HG03159 (cell line): ENCODE results near the gene LIN7B.

Experiments
- ATAC-seq: cut with Tn5 transposase; IDR thresholded peaks from one replicate; pipeline ENCODE4 v1.9.1; 2021; ENCODE audit warnings: mild to moderate bottlenecking, moderate library complexity; ENCODE audit not compliant: unreplicated experiment

LIN7B gene

DNA sequence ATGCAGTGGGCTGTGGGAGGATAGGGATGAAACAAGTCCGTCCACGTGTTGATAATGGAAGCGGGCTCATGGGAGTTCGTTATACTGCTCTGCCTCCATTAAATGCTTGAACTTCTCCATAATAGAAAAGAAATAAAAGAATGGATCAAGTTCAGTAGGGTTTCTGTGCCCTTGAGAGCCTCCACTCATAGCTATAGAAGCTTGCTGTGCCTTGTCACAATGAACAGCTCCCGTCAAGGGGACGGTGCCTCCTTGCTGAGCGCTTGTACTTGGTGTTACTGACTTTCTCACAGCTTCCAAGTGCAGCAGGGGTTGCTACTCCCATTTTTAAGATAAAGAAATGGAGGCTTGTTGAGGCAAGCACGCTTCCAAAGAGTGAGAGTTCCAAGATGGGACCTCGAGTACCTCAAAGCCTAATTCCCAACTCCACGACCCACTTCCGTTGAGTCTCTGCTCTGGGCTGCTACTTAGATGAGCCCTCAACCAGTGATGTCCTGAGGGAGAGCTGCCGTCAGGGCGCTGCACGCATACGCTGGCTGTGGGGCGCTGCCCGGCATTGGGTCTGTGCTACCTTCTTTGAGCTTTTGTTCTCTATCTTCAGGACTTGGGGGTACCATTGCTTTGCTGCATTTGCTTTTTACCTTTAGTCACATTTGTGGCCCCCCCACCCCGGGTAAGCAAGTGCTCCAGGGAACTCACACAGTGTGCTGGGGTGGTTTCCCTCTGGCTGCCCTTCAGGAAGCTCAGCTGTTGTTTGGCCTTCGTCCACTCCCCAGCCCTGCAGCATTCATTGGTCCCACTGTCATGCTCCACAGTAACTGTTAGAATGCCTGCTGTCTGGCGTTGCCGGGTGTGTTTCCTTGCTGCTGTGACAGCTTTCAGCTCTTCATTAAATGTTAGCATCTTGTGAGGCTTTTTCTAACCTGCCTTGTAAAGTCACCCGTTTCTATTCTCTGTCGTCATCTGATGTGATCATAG lies 19.4 kb upstream of the LIN7B start:
- ATAC-seq = no peak

DNA sequence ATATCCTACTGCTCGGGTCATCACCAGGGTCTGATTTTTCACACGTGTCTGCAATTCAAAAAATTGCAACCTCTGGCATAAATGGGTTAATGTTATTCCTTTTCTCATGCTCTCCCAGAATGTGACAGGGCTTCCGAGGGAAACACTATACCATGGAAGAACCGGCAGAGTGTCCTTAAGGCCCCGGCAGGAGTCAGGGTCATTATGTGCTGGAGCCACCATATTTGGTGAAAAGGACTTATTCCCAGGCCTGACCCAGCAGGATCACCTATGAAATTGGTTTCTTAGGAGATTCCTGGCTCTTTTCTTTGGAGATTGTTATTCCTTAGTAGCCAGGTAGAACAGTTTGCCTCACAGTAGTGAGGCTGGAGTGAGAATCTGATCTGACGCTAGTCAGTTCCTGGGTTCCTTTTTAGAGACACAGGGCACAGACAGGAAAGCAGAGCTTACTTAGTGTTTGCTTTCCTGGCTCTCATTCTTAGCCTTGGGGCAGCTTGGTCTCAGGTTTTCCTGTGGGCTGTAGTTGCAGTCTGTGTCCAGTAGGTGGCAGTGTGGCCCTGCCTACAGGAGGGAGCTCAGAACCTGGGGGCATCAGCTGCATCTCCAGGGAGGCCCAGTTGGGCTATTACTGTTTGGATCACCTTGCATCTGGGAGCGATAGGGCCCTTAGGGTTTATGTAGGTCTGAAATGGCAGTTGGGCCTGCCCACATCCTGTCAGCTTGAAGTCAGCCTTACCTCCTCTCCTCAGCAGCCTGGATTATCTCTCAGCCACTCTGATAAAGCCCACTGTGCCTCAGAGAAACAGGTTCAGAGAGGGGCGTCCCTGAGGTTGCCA lies 16.5 kb upstream of the LIN7B start:
- ATAC-seq = no peak

- ATAC-seq = no peak
Observed at GRCh38 chr19:49098795-49099194, 15.4 kb upstream of the LIN7B start.

GRCh38 chr19:49101160-49101559 lies 13.0 kb upstream of the LIN7B start:
- no peak for ATAC-seq

DNA sequence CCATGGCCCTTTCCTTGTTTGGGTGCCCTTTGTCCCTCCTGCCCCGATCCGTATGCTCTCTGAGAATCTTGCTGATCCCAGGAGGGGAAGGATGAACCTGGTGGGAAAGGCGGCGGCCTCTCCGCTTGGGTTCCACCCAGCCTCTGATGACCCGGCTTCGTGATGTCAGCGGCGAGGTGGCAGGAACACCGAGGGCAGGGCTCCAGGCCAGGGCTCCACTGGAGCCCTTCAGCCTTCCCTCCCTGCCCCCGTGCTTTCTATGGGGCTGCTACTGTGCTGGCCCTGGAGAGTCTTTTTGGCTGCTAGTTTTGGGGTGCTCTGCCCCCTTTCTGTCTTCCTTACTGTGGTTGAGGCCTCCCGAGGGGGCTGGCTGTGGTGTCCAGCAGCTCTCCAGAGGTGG lies 11.9 kb upstream of the LIN7B start:
- no peak for ATAC-seq

DNA sequence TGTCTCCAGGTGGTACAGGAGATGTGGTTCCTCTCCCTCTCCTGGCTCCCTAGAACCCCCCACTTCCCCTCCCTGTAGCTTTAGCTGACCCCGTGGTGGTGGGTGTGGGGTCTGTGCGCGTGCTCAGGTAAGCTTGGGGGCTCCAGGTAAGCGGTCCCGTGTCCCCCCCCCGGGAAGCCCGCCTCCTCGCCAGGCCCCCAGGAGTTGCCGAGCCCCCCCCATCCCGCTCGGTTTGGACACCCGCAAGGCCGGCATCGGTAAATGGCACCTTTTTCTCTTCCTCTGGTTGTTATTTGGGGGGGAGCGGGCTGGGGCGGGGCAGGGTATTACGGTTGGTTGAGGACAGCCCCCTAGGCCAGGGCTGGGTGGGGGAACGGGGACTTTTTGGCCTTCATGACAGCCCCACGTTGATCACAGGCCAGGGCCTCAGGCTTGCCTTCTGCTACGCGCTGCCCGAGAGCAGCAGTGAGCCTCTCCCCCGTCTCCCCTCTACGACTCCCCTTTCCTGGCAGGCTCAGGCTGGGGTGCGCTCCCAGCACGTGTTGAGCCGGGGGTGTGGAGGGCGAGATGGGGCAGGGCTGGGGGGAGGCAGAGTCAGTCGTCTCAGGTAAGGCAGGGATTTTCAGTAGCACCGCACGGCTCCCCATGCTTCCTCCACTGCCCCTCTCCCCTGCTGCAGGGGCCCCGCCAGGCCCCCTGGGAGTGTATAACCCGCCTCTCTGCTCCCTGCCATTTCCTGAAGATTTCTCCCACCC lies 10.7 kb upstream of the LIN7B start:
- ATAC-seq = no peak

GRCh38 chr19:49104229-49104864 lies 9.8 kb upstream of the LIN7B start:
- ATAC-seq = no peak

DNA sequence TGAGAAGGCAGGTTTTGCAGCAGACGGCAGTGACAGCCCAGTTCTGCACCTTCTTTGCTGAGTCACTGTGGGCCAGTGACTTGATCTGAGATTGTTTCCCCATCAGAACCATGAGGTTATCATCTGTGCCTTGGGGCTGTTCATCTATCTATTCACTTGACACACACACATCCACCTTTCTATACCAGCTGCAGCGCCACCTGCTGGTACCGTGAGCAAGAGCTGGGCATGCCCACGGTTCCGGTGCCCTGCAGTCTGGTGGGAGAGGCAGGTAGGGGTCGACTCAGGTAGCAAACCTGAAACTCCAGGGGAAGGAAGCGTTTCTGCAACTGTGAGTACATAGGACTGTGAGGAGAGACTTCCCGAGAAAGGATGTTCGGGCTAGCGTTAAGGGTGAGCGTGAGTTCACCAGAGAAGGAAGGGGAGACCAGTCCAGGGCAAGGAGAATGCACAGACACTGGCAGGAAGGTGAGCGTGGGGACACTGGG lies 7.5 kb upstream of the LIN7B start:
- no peak for ATAC-seq

DNA sequence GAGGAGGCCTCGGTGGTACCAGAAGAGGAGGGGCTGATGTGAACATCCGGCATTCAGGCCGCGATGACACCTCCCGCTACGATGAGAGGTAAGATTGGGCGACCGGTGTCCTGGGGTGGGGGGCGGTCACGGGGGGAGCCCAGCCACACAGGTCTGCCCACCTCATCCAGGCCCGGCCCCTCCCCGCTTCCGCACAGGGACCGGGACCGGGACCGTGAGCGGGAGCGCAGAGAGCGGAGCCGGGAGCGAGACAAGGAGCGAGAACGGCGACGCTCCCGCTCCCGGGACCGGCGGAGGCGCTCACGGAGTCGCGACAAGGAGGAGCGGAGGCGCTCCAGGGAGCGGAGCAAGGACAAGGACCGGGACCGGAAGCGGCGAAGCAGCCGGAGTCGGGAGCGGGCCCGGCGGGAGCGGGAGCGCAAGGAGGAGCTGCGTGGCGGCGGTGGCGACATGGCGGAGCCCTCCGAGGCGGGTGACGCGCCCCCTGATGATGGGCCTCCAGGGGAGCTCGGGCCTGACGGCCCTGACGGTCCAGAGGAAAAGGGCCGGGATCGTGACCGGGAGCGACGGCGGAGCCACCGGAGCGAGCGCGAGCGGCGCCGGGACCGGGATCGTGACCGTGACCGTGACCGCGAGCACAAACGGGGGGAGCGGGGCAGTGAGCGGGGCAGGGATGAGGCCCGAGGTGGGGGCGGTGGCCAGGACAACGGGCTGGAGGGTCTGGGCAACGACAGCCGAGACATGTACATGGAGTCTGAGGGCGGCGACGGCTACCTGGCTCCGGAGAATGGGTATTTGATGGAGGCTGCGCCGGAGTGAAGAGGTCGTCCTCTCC lies 6.3 kb upstream of the LIN7B start:
- ATAC-seq = no peak

- ATAC-seq = no peak
Observed at GRCh38 chr19:49109051-49109450, 5.1 kb upstream of the LIN7B start.

GRCh38 chr19:49109569-49110233 lies 4.5 kb upstream of the LIN7B start:
- ATAC-seq = no peak

- ATAC-seq = no peak
Observed at GRCh38 chr19:49110567-49110966, 3.6 kb upstream of the LIN7B start.

- ATAC-seq = no peak
Observed at GRCh38 chr19:49111218-49111998, 2.8 kb upstream of the LIN7B start.

- ATAC-seq = no peak
Observed at GRCh38 chr19:49114630-49115363, 627 bp downstream of the LIN7B start.

GRCh38 chr19:49116544-49116943 lies 2.4 kb downstream of the LIN7B start:
- no peak for ATAC-seq

DNA sequence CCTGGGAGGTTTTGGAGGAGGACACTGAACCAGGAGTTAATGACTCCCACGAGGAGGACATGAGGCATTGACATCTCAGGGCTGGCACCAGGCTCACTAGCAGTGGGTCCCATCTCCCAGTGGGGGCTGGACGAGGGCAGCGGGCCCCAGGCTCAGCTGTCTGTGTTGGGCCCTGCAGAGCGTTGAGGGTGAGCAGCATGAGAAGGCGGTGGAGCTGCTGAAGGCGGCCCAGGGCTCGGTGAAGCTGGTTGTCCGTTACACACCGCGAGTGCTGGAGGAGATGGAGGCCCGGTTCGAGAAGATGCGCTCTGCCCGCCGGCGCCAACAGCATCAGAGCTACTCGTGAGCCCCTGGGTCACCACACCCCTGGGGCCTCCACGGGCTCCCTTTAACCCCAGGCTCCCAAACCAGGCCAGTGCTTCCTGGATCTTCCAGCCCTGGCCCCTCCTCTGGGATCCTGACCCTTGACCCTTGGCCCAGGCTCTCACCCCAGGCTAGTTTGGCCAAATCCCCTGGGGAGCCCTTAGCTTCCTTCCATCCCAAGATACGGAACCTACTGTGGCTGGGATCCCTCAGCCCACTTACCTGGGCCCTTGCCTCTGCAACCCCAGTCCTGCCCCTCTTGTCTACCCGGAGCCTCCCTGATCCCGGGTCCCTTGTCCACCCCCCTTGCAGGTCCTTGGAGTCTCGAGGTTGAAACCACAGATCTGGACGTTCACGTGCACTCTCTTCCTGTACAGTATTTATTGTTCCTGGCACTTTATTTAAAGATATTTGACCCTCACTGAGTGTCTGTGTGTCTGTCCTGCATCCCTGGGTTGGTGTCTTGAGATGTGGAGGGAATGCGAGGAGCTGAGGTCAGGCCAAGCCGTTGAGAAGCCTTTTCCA lies 3.8 kb downstream of the LIN7B start:
- ATAC-seq = no peak
